ENCODE data around the gene CELA3A.
"Not testable (repeated sequence)": the region's sequence is repeated elsewhere in the genome, so short reads cannot be mapped to it uniquely, and the experiment has no call there.

- TF ChIP-seq YY1 (IDR thresholded peaks at IDR 0.05); CTCF (IDR thresholded peaks at IDR 0.05; ENCODE audit: low read depth, low read length, missing input control); FOXA1 (IDR thresholded peaks at IDR 0.05); ZBTB33 (IDR thresholded peaks at IDR 0.05); TAF1 (conservative IDR thresholded peaks at IDR 0.05); MAX (IDR thresholded peaks at IDR 0.05); GABPA (IDR thresholded peaks at IDR 0.05 in 1 of 2, conservative IDR thresholded peaks at IDR 0.05 in 1 of 2); HNF4G (IDR thresholded peaks at IDR 0.05); HNF4A (conservative IDR thresholded peaks at IDR 0.05); SP1 (IDR thresholded peaks at IDR 0.05); RAD21 (IDR thresholded peaks at IDR 0.05): not testable (repeated sequence)
Measured at GRCh38 chr1:21999645-22000044, 1.8 kb upstream of the CELA3A start.

Data from liver (tissue), 3 donors.